H1 (cell line): ENCODE measurements around the gene VWA5A. TPM values are rescaled to one million over a fixed set of nuclear protein-coding genes. Genes with fewer than 3 reads are reported as not detected.

Experiments used
- CTCF ChIA-PET: fragments of 300-600 bp; sonication (Branson Sonifier 250); formaldehyde crosslinking; loops from one replicate; lab custom pipeline; 2021; ENCODE audit not compliant: partially characterized antibody; lab: Charles Lee
- POLR2A ChIA-PET: fragments of 300-600 bp; sonication (Branson Sonifier 250); formaldehyde crosslinking; loops from one replicate; lab custom pipeline; 2021; ENCODE audit warnings: inconsistent platforms; ENCODE audit not compliant: partially characterized antibody; lab: Charles Lee
- DNase-seq, 2 experiments: peaks; one replicate each; pipeline versions ENCODE4 v3.0.0 to v3.0.0-alpha.2; 2010 to 2022; ENCODE audit warnings: low spot score in 2 of 2, low read depth in 1 of 2, mixed read lengths in 1 of 2
- FAIRE-seq: peaks from 2 replicates; lab custom pipeline; 2011; peaks lifted over from hg19 to GRCh38; lab: Jason Lieb, UNC
- H2AFZ ChIP-seq: 2 replicates; pipeline ENCODE4 v1.8.1; 2012; ENCODE audit warnings: low read length, inconsistent platforms
- H2AK5ac ChIP-seq: 2 replicates; pipeline ENCODE4 v1.6.1; 2013; ENCODE audit warnings: low read depth, low read length
- H2BK120ac ChIP-seq: replicated peaks from 2 replicates; pipeline ENCODE3; 2013; ENCODE audit warnings: low read depth, low read length, inconsistent platforms
- H2BK12ac ChIP-seq: 2 replicates; pipeline ENCODE4 v1.6.1; 2013; ENCODE audit warnings: low read depth, low read length
- H2BK15ac ChIP-seq: 2 replicates; pipeline ENCODE4 v1.6.1; 2013; ENCODE audit warnings: low read length
- H2BK20ac ChIP-seq: 2 replicates; pipeline ENCODE4 v1.6.1; 2013; ENCODE audit warnings: low read length
- H2BK5ac ChIP-seq: 2 replicates; pipeline ENCODE4 v1.6.1; 2013; ENCODE audit warnings: low read depth, low read length
- H3K14ac ChIP-seq: 2 replicates; pipeline ENCODE4 v1.6.1; 2013; ENCODE audit warnings: inconsistent platforms; ENCODE audit not compliant: insufficient read length
- H3K18ac ChIP-seq: 2 replicates; pipeline ENCODE4 v1.6.1; 2013; ENCODE audit warnings: low read length; ENCODE audit errors: extremely low read depth
- H3K23ac ChIP-seq: 2 replicates; pipeline ENCODE4 v1.6.1; 2013; ENCODE audit warnings: inconsistent platforms; ENCODE audit not compliant: insufficient read length
- H3K23me2 ChIP-seq: 2 replicates; pipeline ENCODE4 v1.6.1; 2013; ENCODE audit warnings: low read depth, low read length
- H3K27ac ChIP-seq: 2 replicates; pipeline ENCODE4 v1.6.1; 2011; ENCODE audit warnings: low read depth, low read length, inconsistent platforms
- H3K27me3 ChIP-seq, 4 experiments: replicated peaks in 1 of 4; 1 replicate in 1 of 4; 2 replicates in 3 of 4; pipeline versions ENCODE4 v1.6.1 to v1.8.1; 2011 to 2013; ENCODE audit warnings: low read length in 3 of 4, mild to moderate bottlenecking in 3 of 4, inconsistent platforms in 2 of 4, mixed read lengths in 2 of 4, moderate library complexity in 1 of 4; ENCODE audit not compliant: control insufficient read depth in 3 of 4, insufficient read depth in 3 of 4; ENCODE audit errors: extremely low read depth in 1 of 4
- H3K36me3 ChIP-seq, 4 experiments: 2 replicates each; pipeline versions ENCODE4 v1.6.1 to v1.8.1; 2011 to 2013; ENCODE audit warnings: mild to moderate bottlenecking in 4 of 4, low read length in 3 of 4, moderate library complexity in 2 of 4, control low read depth in 1 of 4, inconsistent platforms in 1 of 4; ENCODE audit not compliant: insufficient read depth in 4 of 4, control insufficient read depth in 2 of 4
- H3K4ac ChIP-seq: replicated peaks from 2 replicates; pipeline ENCODE3; 2013; ENCODE audit warnings: low read length, low read depth, mixed read lengths, inconsistent platforms; ENCODE audit not compliant: insufficient read length
- H3K4me1 ChIP-seq, 4 experiments: replicated peaks in 1 of 4; 1 replicate in 1 of 4; 2 replicates in 3 of 4; pipeline versions ENCODE4 v1.6.1 to v1.8.1; 2011 to 2013; ENCODE audit warnings: low read length in 3 of 4, inconsistent platforms in 2 of 4, mixed read lengths in 1 of 4; ENCODE audit not compliant: insufficient read depth in 4 of 4, control insufficient read depth in 3 of 4
- H3K4me2 ChIP-seq, 2 experiments: 2 replicates each; pipeline versions ENCODE4 v1.6.1 to v1.8.1; 2011 to 2013; ENCODE audit warnings: low read depth in 2 of 2, low read length in 2 of 2, control low read depth in 1 of 2, inconsistent platforms in 1 of 2, mild to moderate bottlenecking in 1 of 2; ENCODE audit not compliant: insufficient read depth in 1 of 2
- H3K4me3 ChIP-seq, 4 experiments: fragments of 200-600, 300-600 bp in 1 of 4; sonication (generic), shearing (Covaris generic), sonication (Bioruptor Twin) in 1 of 4; 2 replicates each; pipeline versions ENCODE4 v1.5.1 to v1.8.1; 2011 to 2016; ENCODE audit warnings: low read length in 4 of 4, low read depth in 3 of 4, control low read depth in 2 of 4, inconsistent platforms in 2 of 4, mild to moderate bottlenecking in 2 of 4, mixed read lengths in 1 of 4, moderate library complexity in 1 of 4; ENCODE audit not compliant: insufficient read depth in 2 of 4; ENCODE audit errors: extremely low read depth in 1 of 4
- H3K56ac ChIP-seq: replicated peaks from 2 replicates; pipeline ENCODE3; 2013; ENCODE audit warnings: low read depth, mild to moderate bottlenecking, mixed read lengths, low read length, inconsistent platforms; ENCODE audit not compliant: insufficient read length
- H3K79me1 ChIP-seq: 2 replicates; pipeline ENCODE4 v1.6.1; 2013; ENCODE audit warnings: low read depth, low read length, control low read depth
- H3K79me2 ChIP-seq, 2 experiments: 2 replicates each; pipeline versions ENCODE4 v1.6.1 to v1.8.1; 2012 to 2013; ENCODE audit warnings: low read length in 2 of 2, mild to moderate bottlenecking in 2 of 2, inconsistent platforms in 1 of 2; ENCODE audit not compliant: insufficient read depth in 2 of 2, control insufficient read depth in 1 of 2
- H3K9ac ChIP-seq, 4 experiments: replicated peaks in 1 of 4; 1 replicate in 1 of 4; 2 replicates in 3 of 4; pipeline versions ENCODE4 v1.6.1 to v1.8.1; 2011 to 2013; ENCODE audit warnings: low read depth in 3 of 4, low read length in 3 of 4, control low read depth in 2 of 4, mild to moderate bottlenecking in 2 of 4, moderate library complexity in 2 of 4, inconsistent platforms in 1 of 4; ENCODE audit errors: extremely low read depth in 1 of 4
- H3K9me3 ChIP-seq, 2 experiments: 2 replicates each; pipeline versions ENCODE4 v1.6.1 to v1.8.1; 2012 to 2013; ENCODE audit warnings: mild to moderate bottlenecking in 2 of 2, moderate library complexity in 2 of 2, control low read depth in 1 of 2, inconsistent platforms in 1 of 2, low read depth in 1 of 2, low read length in 1 of 2, mixed read lengths in 1 of 2; ENCODE audit not compliant: insufficient read depth in 2 of 2
- H4K20me1 ChIP-seq, 2 experiments: replicated peaks in 1 of 2; 2 replicates each; pipeline versions ENCODE3 to v1.8.1; 2011 to 2013; ENCODE audit warnings: inconsistent platforms in 2 of 2, low read length in 2 of 2, mild to moderate bottlenecking in 1 of 2; ENCODE audit not compliant: insufficient read depth in 2 of 2, control insufficient read depth in 1 of 2
- H4K5ac ChIP-seq: 2 replicates; pipeline ENCODE4 v1.6.1; 2013; ENCODE audit warnings: low read length, low read depth, mixed read lengths, inconsistent platforms; ENCODE audit not compliant: insufficient read length
- H4K8ac ChIP-seq: 2 replicates; pipeline ENCODE4 v1.8.0; 2013; ENCODE audit warnings: mild to moderate bottlenecking, moderate library complexity, low read length, inconsistent platforms; ENCODE audit not compliant: insufficient read depth; ENCODE audit errors: extremely low read depth
- H4K91ac ChIP-seq: replicated peaks from 2 replicates; pipeline ENCODE3; 2013; ENCODE audit warnings: low read length, mixed read lengths, inconsistent platforms; ENCODE audit not compliant: insufficient read length
- CBX8 ChIP-seq: fragments of 300-800, 300-1000 bp; sonication (generic); IDR thresholded peaks from 2 replicates; pipeline ENCODE4 v1.7.1; 2016; ENCODE audit warnings: low read depth, low read length, borderline replicate concordance
- CHD1 ChIP-seq: IDR thresholded peaks from 2 replicates; pipeline ENCODE4 v1.6.1; 2012; ENCODE audit warnings: low read depth, low read length, improper control_type of control experiment
- CTBP2 ChIP-seq: IDR thresholded peaks from 2 replicates; pipeline ENCODE4 v1.7.0; 2011; ENCODE audit warnings: borderline replicate concordance, mild to moderate bottlenecking, moderate library complexity, mixed read lengths, low read length; ENCODE audit not compliant: insufficient read depth, insufficient read length
- E2F6 ChIP-seq: IDR thresholded peaks from 2 replicates; pipeline ENCODE4 v1.6.1; 2012; ENCODE audit warnings: inconsistent platforms
- EGR1 ChIP-seq: IDR thresholded peaks from 2 replicates; pipeline ENCODE4 v1.6.1; 2011; ENCODE audit warnings: low read depth, low read length, borderline replicate concordance
- GABPA ChIP-seq: IDR thresholded peaks from 2 replicates; pipeline ENCODE4 v1.6.1; 2011; ENCODE audit warnings: mild to moderate bottlenecking, low read length, moderate library complexity, borderline replicate concordance; ENCODE audit not compliant: insufficient read depth
- JUN ChIP-seq: IDR thresholded peaks from 2 replicates; pipeline ENCODE4 v1.6.1; 2011; ENCODE audit warnings: low read depth, mild to moderate bottlenecking, improper control_type of control experiment, low read length
- RAD21 ChIP-seq, 2 experiments: IDR thresholded peaks in 1 of 2; conservative IDR thresholded peaks in 1 of 2; 2 replicates each; pipeline ENCODE4 v1.6.1; 2011; ENCODE audit warnings: low read depth in 2 of 2, low read length in 2 of 2, improper control_type of control experiment in 1 of 2, inconsistent platforms in 1 of 2, mild to moderate bottlenecking in 1 of 2, moderate library complexity in 1 of 2
- RBBP5 ChIP-seq: IDR thresholded peaks from 2 replicates; pipeline ENCODE4 v1.7.1; 2012; ENCODE audit warnings: low read depth, mild to moderate bottlenecking, inconsistent platforms, low read length, moderate library complexity, borderline replicate concordance
- RFX5 ChIP-seq: IDR thresholded peaks from 2 replicates; pipeline ENCODE4 v1.6.1; 2011; ENCODE audit warnings: low read depth, low read length, improper control_type of control experiment, borderline replicate concordance
- RNF2 ChIP-seq: fragments of 200-900, 300-1000 bp; sonication (generic); IDR thresholded peaks from 2 replicates; pipeline ENCODE4 v1.7.1; 2016; ENCODE audit warnings: borderline replicate concordance, low read depth, mild to moderate bottlenecking, antibody characterized with exemption, low read length; ENCODE audit not compliant: poor library complexity, severe bottlenecking; ENCODE audit errors: missing control alignments
- TCF12 ChIP-seq: IDR thresholded peaks from 2 replicates; pipeline ENCODE4 v1.6.1; 2011; ENCODE audit warnings: low read depth, mild to moderate bottlenecking, low read length
- YY1 ChIP-seq: IDR thresholded peaks from 2 replicates; pipeline ENCODE4 v1.6.1; 2011; ENCODE audit warnings: low read depth, mild to moderate bottlenecking, low read length
- WGBS, 2 experiments: shearing (Covaris generic) in 1 of 2; methylation state at CpG; one replicate each; pipeline versions ENCODE4 v1.1.6 to v1.1.7; 2013 to 2015; ENCODE audit warnings: low lambda C conversion rate in 2 of 2, mixed read lengths in 2 of 2, inconsistent platforms in 1 of 2, low coverage in 1 of 2, missing lambda C conversion rate in 1 of 2; ENCODE audit not compliant: insufficient replicate concordance in 2 of 2, insufficient coverage in 1 of 2, insufficient read length in 1 of 2; ENCODE audit errors: extremely low coverage in 1 of 2, missing lambda C conversion rate in 1 of 2; 5-methylcytosine and 5-hydroxymethylcytosine counted together
- polyA plus RNA-seq, 7 experiments: library from polyadenylated mRNA; depleted of rRNA in 3 of 7; stranded (reverse) in 5 of 7; unstranded in 2 of 7; fragments of >200 nt in 5 of 7; fragments of 200-250 nt in 2 of 7; gene quantifications; 1 replicate in 5 of 7; 2 replicates in 1 of 7; 4 replicates in 1 of 7; pipeline versions ENCODE4 v1.2.1 to v1.2.3, GENCODE V29; 2011 to 2013; ENCODE audit warnings: missing spikeins in 2 of 7, mixed read lengths in 2 of 7
- total RNA-seq: library from RNA; stranded (reverse); fragmentation: NEBNext Ultra II Directional; extraction: Animal tissue kit (Norgen Biotek cat#: 25700); gene quantifications from 2 replicates; pipeline ENCODE4 v1.2.1, GENCODE V29; 2021

The VWA5A gene
- total and polyA plus RNA-seq, 2 of the 8 experiments (the other 6 are each of a cell fraction or from before 2014, with no cell fraction given) = 12.5 to 20.4 TPM

- H2BK120ac ChIP-seq = no peak overlapping the region
- no peak overlapping the region for H3K23ac ChIP-seq
- no peak overlapping the region for H3K4me2 ChIP-seq
- no peak overlapping the region for H3K18ac ChIP-seq
- no peaks in the 10 kb centered on the region for H4K20me1 ChIP-seq
- DNase-seq = no peak
- no peak overlapping the region for H4K8ac ChIP-seq
- H2BK5ac ChIP-seq = no peak overlapping the region
- no peaks in the 10 kb centered on the region for H3K23me2 ChIP-seq
- H3K27ac ChIP-seq = no peak overlapping the region
- H3K56ac ChIP-seq = no peak overlapping the region
- H2AK5ac ChIP-seq = no peak overlapping the region
- no peaks in the 10 kb centered on the region for H3K79me2 ChIP-seq
- no peaks in the 10 kb centered on the region; the same call in 1 of the 2 replicates for H3K79me1 ChIP-seq
- H3K9ac ChIP-seq = no peak overlapping the region
- H2AFZ ChIP-seq = no peak overlapping the region
- POLR2A ChIA-PET = no interaction called here
- H2BK12ac ChIP-seq = no peak overlapping the region
- H4K91ac ChIP-seq = no peak overlapping the region
- FAIRE-seq = no peak
- no peaks in the 10 kb centered on the region for H3K9me3 ChIP-seq
- 91% methylated on average over 2 of the region's 2 CpGs; no CpG with 5 or more reads in 1 of the 2 experiments for WGBS, 2 experiments
- H3K4ac ChIP-seq = no peak overlapping the region
- no peak overlapping the region for H3K4me3 ChIP-seq
- CTCF ChIA-PET = interaction anchor here (0.8 kb wide), 1 partner anchor 11 kb away, joined by 3 read pairs; no protein-coding TSS in a partner anchor
- peaks cover 0 to 4% (median 0%) of the 10 kb centered on the region in 4 experiments; a peak in 1 of 7 replicates for H3K4me1 ChIP-seq
- H3K14ac ChIP-seq = no peak overlapping the region
- no peak overlapping the region for H2BK15ac ChIP-seq
- no peaks in the 10 kb centered on the region; a peak in 1 of 8 replicates for H3K36me3 ChIP-seq
- H3K27me3 ChIP-seq = no peaks in the 10 kb centered on the region
- no peak overlapping the region for H4K5ac ChIP-seq
- H2BK20ac ChIP-seq = no peak overlapping the region
- no peak for TF ChIP-seq CBX8
- no peak for TF ChIP-seq CHD1
- TF ChIP-seq CTBP2 = no peak
- no peak for TF ChIP-seq RBBP5
- TF ChIP-seq JUN = no peak
- TF ChIP-seq RFX5 = no peak
- TF ChIP-seq GABPA = no peak
- no peak for TF ChIP-seq E2F6
- no peak for TF ChIP-seq EGR1
- no peak for TF ChIP-seq TCF12
- TF ChIP-seq RAD21 (IDR thresholded peaks at IDR 0.05 in 1 of 2, conservative IDR thresholded peaks at IDR 0.05 in 1 of 2; ENCODE audit: low read depth in 2 of 2, low read length in 2 of 2) = no peak
- TF ChIP-seq YY1 = no peak
- no peak for TF ChIP-seq RNF2
Measured at GRCh38 chr11:124143034-124143433, 27.8 kb downstream of the VWA5A start.
